Activated CD4-positive, alpha-beta memory T cell treated with anti-CD3 and anti-CD28 coated beads for 36 hours (primary cell): ENCODE data around the gene NAPG. TPM values are rescaled to one million over a fixed set of nuclear protein-coding genes. Genes with fewer than 3 reads are reported as not detected.
A peak's percentile ranks its signal among the peaks of the same experiment; 100 is the strongest.
"Not testable (repeated sequence)": the region's sequence is repeated elsewhere in the genome, so short reads cannot be mapped to it uniquely, and the experiment has no call there.

Experiments
- CTCF ChIA-PET: fragments of 350-600 bp; sonication (Branson Sonifier 250); formaldehyde crosslinking; loops from one replicate; lab custom pipeline; 2021; ENCODE audit warnings: antibody characterized with exemption, inconsistent platforms; lab: Charles Lee
- POLR2A ChIA-PET: fragments of 350-600 bp; sonication (Branson Sonifier 250); formaldehyde crosslinking; loops from one replicate; lab custom pipeline; 2021; ENCODE audit warnings: antibody characterized with exemption; lab: Charles Lee
- DNase-seq: peaks from one replicate; pipeline ENCODE4 v3.0.0-alpha.2; 2020
- H3K27ac Mint-ChIP-seq: one replicate; pipeline ENCODE4 v1.8.0; 2021; ENCODE audit warnings: mixed read lengths
- H3K27me3 Mint-ChIP-seq: one replicate; pipeline ENCODE4 v1.8.0; 2021; ENCODE audit warnings: mixed read lengths
- H3K36me3 Mint-ChIP-seq: one replicate; pipeline ENCODE4 v1.8.0; 2021; ENCODE audit warnings: mixed read lengths
- H3K4me1 Mint-ChIP-seq: one replicate; pipeline ENCODE4 v1.8.0; 2021; ENCODE audit warnings: low read depth, mixed read lengths
- H3K4me3 Mint-ChIP-seq: one replicate; pipeline ENCODE4 v1.8.0; 2021; ENCODE audit warnings: mild to moderate bottlenecking, mixed read lengths
- H3K9me3 Mint-ChIP-seq: one replicate; pipeline ENCODE4 v1.8.0; 2021; ENCODE audit warnings: mixed read lengths
- intact Hi-C: fragments of 100-400 bp; cut with micrococcal nuclease; formaldehyde crosslinking; loops from one replicate; pipeline ENCODE4 v1.15.1; 2023
- total RNA-seq, 2 experiments: library from RNA; stranded (reverse); gene quantifications; one replicate each; pipeline ENCODE4 v1.2.3, GENCODE V29; 2021

NAPG gene
- total RNA-seq, 2 experiments from 2014 or later, result 31.8 to 32.7 TPM

- no peaks in the 10 kb centered on the region for H3K36me3 Mint-ChIP-seq
- CTCF ChIA-PET, result interaction anchor here (1.0 to 1.3 kb wide), 4 partner anchors 10 to 519 kb away, joined by 3 read pairs; no protein-coding TSS in a partner anchor
These were observed 35.2 kb upstream of the NAPG start for GRCh38 chr18:10490401-10491165.

GRCh38 chr18:10495936-10496335, 29.9 kb upstream of the NAPG start:
- ChIA-PET CTCF (no interaction called here), POLR2A (no interaction called here)
- no peaks in the 10 kb centered on the region for H3K9me3 Mint-ChIP-seq
- no peak overlapping the region for H3K4me3 Mint-ChIP-seq
- peaks cover 5% of the 10 kb centered on the region for H3K27me3 Mint-ChIP-seq
- DNase-seq, result no peak
- no peaks in the 10 kb centered on the region for H3K36me3 Mint-ChIP-seq
- peaks cover 5% of the 10 kb centered on the region for H3K4me1 Mint-ChIP-seq
- H3K27ac Mint-ChIP-seq, result no peak overlapping the region
- intact Hi-C loops, result no loop called here

More at GRCh38 chr18:10490401-10491165, 35.2 kb upstream of the NAPG start:
- Mint-ChIP-seq H3K4me1 (peaks cover 8% of the 10 kb centered on the region), H3K27me3 (peaks cover 1% of the 10 kb centered on the region), H3K27ac (no peak overlapping the region), H3K4me3 (no peak overlapping the region), H3K9me3 (no peaks in the 10 kb centered on the region)
- peak; percentile 80 for DNase-seq
- POLR2A ChIA-PET, result no interaction called here
- intact Hi-C loops, result no loop called here

GRCh38 chr18:10497206-10497749, 28.5 kb upstream of the NAPG start:
- ChIA-PET POLR2A (no interaction called here), CTCF (no interaction called here)
- peaks cover 7% of the 10 kb centered on the region for H3K27me3 Mint-ChIP-seq
- H3K36me3 Mint-ChIP-seq, result no peaks in the 10 kb centered on the region
- peaks cover 4% of the 10 kb centered on the region for H3K4me1 Mint-ChIP-seq
- intact Hi-C loops, result no loop called here
- no peaks in the 10 kb centered on the region for H3K9me3 Mint-ChIP-seq
- H3K4me3 Mint-ChIP-seq, result no peak overlapping the region
- no peak for DNase-seq
- H3K27ac Mint-ChIP-seq, result no peak overlapping the region

GRCh38 chr18:10499230-10499629, 26.6 kb upstream of the NAPG start:
- intact Hi-C loops, result loop anchor here (2.0 kb wide), 1 partner anchor 26 kb away; no protein-coding TSS in a partner anchor
- ChIA-PET POLR2A (no interaction called here), CTCF (no interaction called here)
- peaks cover 4% of the 10 kb centered on the region for H3K4me1 Mint-ChIP-seq
- no peak overlapping the region for H3K27ac Mint-ChIP-seq
- no peaks in the 10 kb centered on the region for H3K36me3 Mint-ChIP-seq
- H3K4me3 Mint-ChIP-seq, result no peak overlapping the region
- peak; percentile 27 for DNase-seq
- peaks cover 17% of the 10 kb centered on the region for H3K27me3 Mint-ChIP-seq
- H3K9me3 Mint-ChIP-seq, result no peaks in the 10 kb centered on the region

GRCh38 chr18:10500038-10500437, 25.8 kb upstream of the NAPG start:
- intact Hi-C loops, result no loop called here
- H3K27me3 Mint-ChIP-seq, result peaks cover 21% of the 10 kb centered on the region
- ChIA-PET CTCF (no interaction called here), POLR2A (no interaction called here)
- H3K4me3 Mint-ChIP-seq, result no peak overlapping the region
- peaks cover 3% of the 10 kb centered on the region for H3K36me3 Mint-ChIP-seq
- H3K4me1 Mint-ChIP-seq, result peaks cover 4% of the 10 kb centered on the region
- H3K27ac Mint-ChIP-seq, result no peak overlapping the region
- DNase-seq, result no peak
- H3K9me3 Mint-ChIP-seq, result peaks cover 5% of the 10 kb centered on the region

GRCh38 chr18:10504723-10505122, 21.1 kb upstream of the NAPG start:
- Mint-ChIP-seq H3K27me3 (peaks cover 21% of the 10 kb centered on the region), H3K4me1 (no peaks in the 10 kb centered on the region)
- CTCF ChIA-PET, result no interaction called here

GRCh38 chr18:10505892-10506291, 19.9 kb upstream of the NAPG start:
- H3K4me3 Mint-ChIP-seq, result not testable (repeated sequence)

More at GRCh38 chr18:10504723-10505122, 21.1 kb upstream of the NAPG start:
- intact Hi-C loops, result no loop called here
- H3K36me3 Mint-ChIP-seq, result peaks cover 11% of the 10 kb centered on the region
- no peak overlapping the region for H3K4me3 Mint-ChIP-seq
- POLR2A ChIA-PET, result no interaction called here
- H3K9me3 Mint-ChIP-seq, result peaks cover 22% of the 10 kb centered on the region
- no peak for DNase-seq
- no peak overlapping the region for H3K27ac Mint-ChIP-seq

GRCh38 chr18:10508591-10508990, 17.2 kb upstream of the NAPG start:
- CTCF ChIA-PET, result no interaction called here
- Mint-ChIP-seq H3K27me3 (peaks cover 31% of the 10 kb centered on the region), H3K4me3 (no peak overlapping the region), H3K27ac (no peak overlapping the region), H3K9me3 (peaks cover 22% of the 10 kb centered on the region), H3K4me1 (no peaks in the 10 kb centered on the region), H3K36me3 (peaks cover 11% of the 10 kb centered on the region)
- POLR2A ChIA-PET, result no interaction called here
- intact Hi-C loops, result no loop called here
- DNase-seq, result no peak

More at GRCh38 chr18:10505892-10506291, 19.9 kb upstream of the NAPG start:
- H3K4me1 Mint-ChIP-seq, POLR2A ChIA-PET, CTCF ChIA-PET, H3K27ac Mint-ChIP-seq, DNase-seq, intact Hi-C loops: not testable (repeated sequence)
- Mint-ChIP-seq H3K27me3 (peaks cover 29% of the 10 kb centered on the region), H3K9me3 (peaks cover 22% of the 10 kb centered on the region), H3K36me3 (peaks cover 11% of the 10 kb centered on the region)

- H3K4me1 Mint-ChIP-seq, result no peaks in the 10 kb centered on the region
- DNase-seq, result no peak
- peaks cover 45% of the 10 kb centered on the region for H3K27me3 Mint-ChIP-seq
- H3K9me3 Mint-ChIP-seq, result peaks cover 17% of the 10 kb centered on the region
- H3K4me3 Mint-ChIP-seq, result no peak overlapping the region
- H3K36me3 Mint-ChIP-seq, result peaks cover 9% of the 10 kb centered on the region
- POLR2A ChIA-PET, result no interaction called here
- CTCF ChIA-PET, result interaction anchor here (2.4 kb wide), 1 partner anchor 8 kb away, joined by 5 read pairs; no protein-coding TSS in a partner anchor
- no peak overlapping the region for H3K27ac Mint-ChIP-seq
- intact Hi-C loops, result no loop called here
These were observed 14.6 kb upstream of the NAPG start for GRCh38 chr18:10511236-10511635.

GRCh38 chr18:10514082-10514481, 11.7 kb upstream of the NAPG start:
- no peaks in the 10 kb centered on the region for H3K4me1 Mint-ChIP-seq
- peaks cover 66% of the 10 kb centered on the region for H3K27me3 Mint-ChIP-seq
- no peaks in the 10 kb centered on the region for H3K9me3 Mint-ChIP-seq
- ChIA-PET CTCF (interaction anchor here (0.8 kb wide), 1 partner anchor 72 kb away, joined by 3 read pairs; no protein-coding TSS in a partner anchor), POLR2A (no interaction called here)
- intact Hi-C loops, result no loop called here
- no peak overlapping the region for H3K27ac Mint-ChIP-seq
- H3K36me3 Mint-ChIP-seq, result no peaks in the 10 kb centered on the region
- no peak overlapping the region for H3K4me3 Mint-ChIP-seq
- no peak for DNase-seq

- Mint-ChIP-seq H3K27ac (no peak overlapping the region), H3K4me1 (peaks cover under 1% of the 10 kb centered on the region), H3K27me3 (peaks cover 69% of the 10 kb centered on the region), H3K9me3 (no peaks in the 10 kb centered on the region), H3K36me3 (no peaks in the 10 kb centered on the region), H3K4me3 (no peak overlapping the region)
- intact Hi-C loops, result no loop called here
- ChIA-PET POLR2A (no interaction called here), CTCF (interaction anchor here (0.8 to 6.7 kb wide), 3 partner anchors 23 to 543 kb away, joined by 3 to 79 read pairs (median 3); no protein-coding TSS in a partner anchor)
- no peak for DNase-seq
These were observed 11.2 kb upstream of the NAPG start for GRCh38 chr18:10514601-10515000.

- Mint-ChIP-seq H3K4me1 (peaks cover 5% of the 10 kb centered on the region), H3K27me3 (peaks cover 66% of the 10 kb centered on the region), H3K27ac (no peak overlapping the region), H3K36me3 (no peaks in the 10 kb centered on the region), H3K9me3 (no peaks in the 10 kb centered on the region), H3K4me3 (no peak overlapping the region)
- CTCF ChIA-PET, result interaction anchor here (0.6 to 6.7 kb wide), 3 partner anchors 24 to 544 kb away, joined by 3 to 79 read pairs (median 3); no protein-coding TSS in a partner anchor
- intact Hi-C loops, result no loop called here
- POLR2A ChIA-PET, result no interaction called here
- no peak for DNase-seq
These were observed 10.4 kb upstream of the NAPG start for GRCh38 chr18:10515456-10515855.
